IMR-90 (cell line): ENCODE measurements around the gene PSME2. TPM values are rescaled to one million over a fixed set of nuclear protein-coding genes. Genes with fewer than 3 reads are reported as not detected.

ENCODE experiments used
- ATAC-seq: fragments of 200-7000 bp; cut with Tn5 transposase; 2 replicates; pipeline ENCODE4 v1.9.1; 2020; ENCODE audit warnings: low read depth, mild to moderate bottlenecking, moderate library complexity
- BruUV-seq: library from RNA; stranded (reverse); fragments of 400-500 nt; replicated peaks from 2 replicates; lab custom pipeline; 2021; lab: Mats Ljungman, UMichigan
- CTCF ChIA-PET: fragments of 300-600 bp; formaldehyde crosslinking; extraction: SDS; loops from one replicate; lab custom pipeline; 2021; ENCODE audit warnings: antibody characterized with exemption; lab: Yijun Ruan, JAX
- POLR2A ChIA-PET: fragments of 300-600 bp; sonication (Branson Sonifier 250); formaldehyde crosslinking; loops from one replicate; lab custom pipeline; 2022; ENCODE audit warnings: antibody characterized with exemption; ENCODE audit not compliant: unreplicated experiment; lab: Charles Lee
- DNase-seq: peaks from one replicate; pipeline ENCODE4 v3.0.0; 2013
- H2AFZ ChIP-seq: replicated peaks from 2 replicates; pipeline ENCODE3; 2013; ENCODE audit warnings: low read length, mild to moderate bottlenecking; ENCODE audit not compliant: poor library complexity
- H2AK5ac ChIP-seq: 2 replicates; pipeline ENCODE4 v1.6.1; 2013; ENCODE audit warnings: low read depth, low read length, inconsistent platforms
- H2AK9ac ChIP-seq: replicated peaks from 2 replicates; pipeline ENCODE3; 2013; ENCODE audit warnings: mild to moderate bottlenecking, low read depth, low read length, moderate library complexity; ENCODE audit not compliant: poor library complexity
- H2BK120ac ChIP-seq: 2 replicates; pipeline ENCODE4 v1.6.1; 2013; ENCODE audit warnings: low read depth, low read length, inconsistent platforms
- H2BK15ac ChIP-seq: 3 replicates; pipeline ENCODE4 v1.6.1; 2013; ENCODE audit warnings: low read depth, low read length, inconsistent platforms
- H2BK20ac ChIP-seq: 2 replicates; pipeline ENCODE4 v1.6.1; 2013; ENCODE audit warnings: low read depth, mild to moderate bottlenecking, inconsistent platforms, low read length, moderate library complexity
- H2BK5ac ChIP-seq: 2 replicates; pipeline ENCODE4 v1.6.1; 2013; ENCODE audit warnings: mild to moderate bottlenecking, low read depth, low read length, inconsistent platforms; ENCODE audit not compliant: poor library complexity, severe bottlenecking
- H3K14ac ChIP-seq: replicated peaks from 2 replicates; pipeline ENCODE4 v1.6.1; 2013; ENCODE audit warnings: low read depth, low read length, inconsistent platforms
- H3K18ac ChIP-seq: 2 replicates; pipeline ENCODE4 v1.6.1; 2013; ENCODE audit warnings: low read depth, low read length, control low read depth
- H3K23ac ChIP-seq: 2 replicates; pipeline ENCODE4 v1.6.1; 2013; ENCODE audit warnings: low read depth, low read length, inconsistent platforms
- H3K27ac ChIP-seq: 2 replicates; pipeline ENCODE4 v1.5.1; 2013; ENCODE audit warnings: mild to moderate bottlenecking, control low read depth, low read length; ENCODE audit not compliant: insufficient read depth
- H3K27me3 ChIP-seq: 2 replicates; pipeline ENCODE4 v1.6.1; 2013; ENCODE audit warnings: low read length; ENCODE audit not compliant: control insufficient read depth, insufficient read depth
- H3K36me3 ChIP-seq: 2 replicates; pipeline ENCODE4 v1.6.1; 2013; ENCODE audit warnings: low read length, mixed read lengths; ENCODE audit not compliant: control insufficient read depth, insufficient read depth
- H3K4ac ChIP-seq: 2 replicates; pipeline ENCODE4 v1.6.1; 2013; ENCODE audit warnings: low read depth, low read length, inconsistent platforms
- H3K4me1 ChIP-seq: 2 replicates; pipeline ENCODE4 v1.6.1; 2013; ENCODE audit warnings: low read length, mixed read lengths; ENCODE audit not compliant: control insufficient read depth, insufficient read depth
- H3K4me2 ChIP-seq: 2 replicates; pipeline ENCODE4 v1.6.1; 2013; ENCODE audit warnings: low read depth, mild to moderate bottlenecking, control low read depth, low read length, moderate library complexity
- H3K4me3 ChIP-seq: 2 replicates; pipeline ENCODE4 v1.5.1; 2013; ENCODE audit warnings: low read depth, mild to moderate bottlenecking, control low read depth, low read length, moderate library complexity; ENCODE audit not compliant: insufficient read depth
- H3K56ac ChIP-seq: 2 replicates; pipeline ENCODE4 v1.6.1; 2013; ENCODE audit warnings: low read length, inconsistent platforms; ENCODE audit not compliant: insufficient read depth; ENCODE audit errors: extremely low read depth
- H3K79me1 ChIP-seq, 2 experiments: 2 replicates each; pipeline ENCODE4 v1.6.1; 2013; ENCODE audit warnings: low read length in 2 of 2, inconsistent platforms in 1 of 2, low read depth in 1 of 2
- H3K9ac ChIP-seq: 2 replicates; pipeline ENCODE4 v1.6.1; 2013; ENCODE audit warnings: low read depth, low read length, control low read depth
- H3K9me1 ChIP-seq: 2 replicates; pipeline ENCODE4 v1.6.1; 2013; ENCODE audit warnings: low read length, inconsistent platforms; ENCODE audit not compliant: insufficient read depth
- H3K9me3 ChIP-seq: 2 replicates; pipeline ENCODE4 v1.6.1; 2013; ENCODE audit warnings: low read length; ENCODE audit not compliant: control insufficient read depth, insufficient read depth
- H4K20me1 ChIP-seq: 2 replicates; pipeline ENCODE4 v1.6.1; 2013; ENCODE audit warnings: low read length, inconsistent platforms; ENCODE audit not compliant: insufficient read depth
- H4K5ac ChIP-seq: 2 replicates; pipeline ENCODE4 v1.6.1; 2013; ENCODE audit warnings: mild to moderate bottlenecking, low read depth, low read length, control low read depth
- H4K8ac ChIP-seq, 2 experiments: 2 replicates each; pipeline ENCODE4 v1.6.1; 2013; ENCODE audit warnings: low read depth in 2 of 2, low read length in 2 of 2, control low read depth in 1 of 2, inconsistent platforms in 1 of 2
- H4K91ac ChIP-seq: 2 replicates; pipeline ENCODE4 v1.6.1; 2013; ENCODE audit warnings: low read depth, low read length, inconsistent platforms; ENCODE audit not compliant: insufficient read depth
- BHLHE40 ChIP-seq: fragments of 150-350 bp; IDR thresholded peaks from 2 replicates; pipeline ENCODE4 v1.6.1; 2016; ENCODE audit warnings: mild to moderate bottlenecking, low read depth, low read length
- CEBPB ChIP-seq: IDR thresholded peaks from 2 replicates; pipeline ENCODE4 v1.6.1; 2012; ENCODE audit warnings: low read depth, low read length, improper control_type of control experiment
- CHD1 ChIP-seq: IDR thresholded peaks from 2 replicates; pipeline ENCODE4 v1.6.1; 2012; ENCODE audit warnings: low read depth, low read length, improper control_type of control experiment
- FOS ChIP-seq: fragments of 150-350 bp; IDR thresholded peaks from 2 replicates; pipeline ENCODE4 v1.6.1; 2016; ENCODE audit warnings: low read depth, low read length
- MAFK ChIP-seq: IDR thresholded peaks from 2 replicates; pipeline ENCODE4 v1.6.1; 2012; ENCODE audit warnings: low read depth, low read length, improper control_type of control experiment
- MXI1 ChIP-seq: IDR thresholded peaks from 2 replicates; pipeline ENCODE4 v1.6.1; 2012; ENCODE audit warnings: low read depth, mild to moderate bottlenecking, low read length, moderate library complexity, borderline replicate concordance
- RAD21 ChIP-seq: IDR thresholded peaks from 2 replicates; pipeline ENCODE4 v1.6.1; 2012; ENCODE audit warnings: low read length, improper control_type of control experiment
- RCOR1 ChIP-seq: IDR thresholded peaks from 2 replicates; pipeline ENCODE4 v1.6.1; 2012; ENCODE audit warnings: mild to moderate bottlenecking, low read length, improper control_type of control experiment; ENCODE audit not compliant: insufficient replicate concordance
- WGBS, 2 experiments: methylation state at CpG; one replicate each; pipeline versions ENCODE4 v1.1.5 to v1.1.7; 2013; ENCODE audit warnings: missing lambda C conversion rate in 2 of 2; ENCODE audit not compliant: insufficient read length in 1 of 2; ENCODE audit errors: extremely low coverage in 2 of 2; 5-methylcytosine and 5-hydroxymethylcytosine counted together
- dilution Hi-C: fragments of 300-500 bp; cut with HindIII; formaldehyde crosslinking; loops from one replicate; pipeline ENCODE4 v1.14.3; 2018; ENCODE audit warnings: low sequenced_read_pairs; ENCODE audit not compliant: unreplicated experiment
- in situ Hi-C: fragments of 300-500 bp; cut with MboI; formaldehyde crosslinking; loops from 3 replicates; pipeline ENCODE4 v1.14.3; 2019; ENCODE audit warnings: low sequenced_read_pairs, inconsistent platforms, mixed read lengths
- intact Hi-C: fragments of 100-400 bp; cut with micrococcal nuclease; formaldehyde crosslinking; loops from 2 replicates; pipeline ENCODE4 v1.10.0; 2022
- polyA plus RNA-seq, 3 experiments: library from polyadenylated mRNA; depleted of rRNA; stranded (reverse); fragments of >200 nt; gene quantifications; 2 replicates each; pipeline ENCODE4 v1.2.3, GENCODE V29; 2012; ENCODE audit warnings: low replicate concordance in 1 of 3
- total RNA-seq: library from RNA; depleted of rRNA; stranded (reverse); fragments of >200 nt; gene quantifications from 2 replicates; pipeline ENCODE4 v1.2.3, GENCODE V29; 2012
- TF ChIP-seq, protein P1 (sequence below): conservative IDR thresholded peaks from 2 replicates; pipeline ENCODE4 v1.5.1; 2012; ENCODE audit warnings: mild to moderate bottlenecking, low read depth, low read length, improper control_type of control experiment
- TF ChIP-seq, protein P2 (sequence below): fragments of 150-350 bp; IDR thresholded peaks from 2 replicates; pipeline ENCODE4 v1.6.1; 2016; ENCODE audit warnings: low read depth, mild to moderate bottlenecking, low read length, moderate library complexity, borderline replicate concordance
- TF ChIP-seq, protein P3 (sequence below): fragments of 150-350 bp; IDR thresholded peaks from 2 replicates; pipeline ENCODE4 v1.6.1; 2017; ENCODE audit warnings: mild to moderate bottlenecking, antibody characterized with exemption, low read length, low read depth

PSME2 gene
- total and polyA plus RNA-seq, 2 of the 4 experiments (the other 2 are of a cell fraction) = 104 to 141 TPM

DNA sequence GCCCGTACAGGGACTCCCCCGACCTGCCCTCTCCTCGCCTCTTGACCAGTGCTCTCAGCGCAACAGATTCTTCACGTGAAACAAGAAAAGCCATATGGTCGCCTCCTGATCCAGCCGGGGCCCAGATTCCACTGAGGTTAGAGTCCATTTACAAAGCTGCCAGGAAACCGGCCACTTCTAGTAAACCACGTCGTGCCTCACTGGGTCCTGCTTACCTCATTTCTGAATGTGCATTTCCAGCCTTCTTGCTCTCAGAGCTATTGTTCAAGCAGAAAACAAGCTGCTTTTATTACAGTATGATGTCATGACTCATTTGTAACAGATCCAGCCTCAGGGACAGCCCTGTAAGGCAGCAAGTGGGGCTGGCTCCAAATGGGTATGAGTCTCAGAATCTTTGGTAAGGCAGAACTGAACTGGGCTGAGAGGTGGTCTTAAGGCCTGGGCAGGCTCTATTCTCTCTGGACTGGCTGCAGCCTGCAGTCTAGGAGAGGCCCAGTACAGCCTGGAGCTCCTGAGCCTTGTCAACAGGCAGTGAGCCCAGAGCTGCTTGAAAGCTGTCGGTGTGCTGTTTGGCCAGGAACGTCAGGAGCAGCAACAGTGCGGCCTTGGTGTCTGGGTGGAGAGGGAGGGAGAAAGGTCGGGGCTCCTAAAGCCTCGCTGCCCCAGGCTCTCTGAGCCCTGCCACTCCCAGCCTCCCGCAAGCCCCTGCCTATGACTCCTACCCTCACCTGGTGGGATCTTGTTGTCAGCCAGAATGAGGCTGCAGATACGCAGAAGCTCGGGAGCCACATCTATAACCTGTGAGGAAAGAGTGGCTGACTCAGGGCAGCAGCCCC lies 33.8 kb upstream of the PSME2 start (continued):
- TF ChIP-seq CEBPB (no peak), RCOR1 (no peak)

DNA sequence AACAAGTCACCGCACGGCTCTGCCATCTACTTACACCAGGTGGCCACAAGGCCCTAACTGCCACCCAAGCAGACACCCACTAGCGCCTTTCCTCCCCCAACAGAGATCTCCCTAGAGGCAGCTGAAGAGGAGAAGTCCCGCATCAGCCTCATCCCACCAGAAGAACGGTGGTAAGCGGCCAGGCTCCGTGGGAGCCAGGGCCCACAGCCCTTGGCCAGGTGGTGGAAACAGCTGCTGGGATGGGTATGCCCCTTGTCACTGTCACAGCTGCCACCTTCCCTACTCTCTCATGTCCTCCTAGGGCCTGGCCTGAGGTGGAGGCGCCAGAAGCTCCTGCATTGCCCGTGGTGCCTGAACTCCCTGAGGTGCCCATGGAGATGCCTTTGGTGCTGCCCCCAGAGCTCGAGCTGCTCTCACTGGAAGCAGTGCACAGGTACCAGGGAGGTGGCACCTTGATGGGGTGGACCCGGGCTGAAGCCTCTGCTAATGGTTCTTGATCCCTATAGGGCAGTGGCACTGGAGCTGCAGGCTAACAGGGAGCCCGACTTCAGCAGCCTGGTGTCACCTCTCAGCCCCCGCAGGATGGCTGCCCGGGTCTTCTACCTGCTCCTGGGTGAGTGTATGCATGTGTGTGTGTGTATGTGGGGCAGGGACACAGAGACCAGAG lies 33.0 kb upstream of the PSME2 start:
- intact Hi-C loops = no loop called here
- no peak for DNase-seq
- H2AFZ ChIP-seq = peak overlapping the region; percentile 8
- no peaks in the 10 kb centered on the region for H3K9me3 ChIP-seq
- H2AK5ac ChIP-seq = no peak overlapping the region
- no peak overlapping the region for H4K8ac ChIP-seq
- no peak overlapping the region for H3K23ac ChIP-seq
- dilution Hi-C loops = no loop called here
- H3K4me1 ChIP-seq = peaks cover 2% of the 10 kb centered on the region; the same call in 1 of the 2 replicates
- H3K9me1 ChIP-seq = no peaks in the 10 kb centered on the region
- no peak overlapping the region for H4K91ac ChIP-seq
- H3K36me3 ChIP-seq = peaks cover 67% of the 10 kb centered on the region
- no peak overlapping the region for H3K18ac ChIP-seq
- no peak; the same call in 1 of the 2 replicates for ATAC-seq
- CTCF ChIA-PET = interaction anchor here (1.1 kb wide), 1 partner anchor 10 kb away, joined by 5 read pairs; no protein-coding TSS in a partner anchor
- H2BK20ac ChIP-seq = no peak overlapping the region
- no peaks in the 10 kb centered on the region for H3K27me3 ChIP-seq
- no peak overlapping the region for H3K56ac ChIP-seq
- H4K20me1 ChIP-seq = no peaks in the 10 kb centered on the region
- H3K14ac ChIP-seq = no peak overlapping the region
- BruUV-seq = no TSS peak
- 76% methylated on average over 4 of the region's 14 CpGs; no CpG with 5 or more reads in 1 of the 2 experiments for WGBS, 2 experiments
- no peak overlapping the region for H2BK15ac ChIP-seq
- H3K4ac ChIP-seq = no peak overlapping the region
- no peak overlapping the region for H2BK5ac ChIP-seq
- peak overlapping the region; percentile 22; the same call in 1 of the 2 replicates for H3K27ac ChIP-seq
- H4K5ac ChIP-seq = no peak overlapping the region
- no peaks in the 10 kb centered on the region; a peak in 1 of 4 replicates for H3K79me1 ChIP-seq
- H3K4me3 ChIP-seq = no peak overlapping the region
- in situ Hi-C loops = no loop called here
- peak overlapping the region; percentile 51 for H2AK9ac ChIP-seq
- no peak overlapping the region for H3K4me2 ChIP-seq
- H2BK120ac ChIP-seq = no peak overlapping the region
- POLR2A ChIA-PET = no interaction called here
- H3K9ac ChIP-seq = no peak overlapping the region
- TF ChIP-seq, protein P1, sequence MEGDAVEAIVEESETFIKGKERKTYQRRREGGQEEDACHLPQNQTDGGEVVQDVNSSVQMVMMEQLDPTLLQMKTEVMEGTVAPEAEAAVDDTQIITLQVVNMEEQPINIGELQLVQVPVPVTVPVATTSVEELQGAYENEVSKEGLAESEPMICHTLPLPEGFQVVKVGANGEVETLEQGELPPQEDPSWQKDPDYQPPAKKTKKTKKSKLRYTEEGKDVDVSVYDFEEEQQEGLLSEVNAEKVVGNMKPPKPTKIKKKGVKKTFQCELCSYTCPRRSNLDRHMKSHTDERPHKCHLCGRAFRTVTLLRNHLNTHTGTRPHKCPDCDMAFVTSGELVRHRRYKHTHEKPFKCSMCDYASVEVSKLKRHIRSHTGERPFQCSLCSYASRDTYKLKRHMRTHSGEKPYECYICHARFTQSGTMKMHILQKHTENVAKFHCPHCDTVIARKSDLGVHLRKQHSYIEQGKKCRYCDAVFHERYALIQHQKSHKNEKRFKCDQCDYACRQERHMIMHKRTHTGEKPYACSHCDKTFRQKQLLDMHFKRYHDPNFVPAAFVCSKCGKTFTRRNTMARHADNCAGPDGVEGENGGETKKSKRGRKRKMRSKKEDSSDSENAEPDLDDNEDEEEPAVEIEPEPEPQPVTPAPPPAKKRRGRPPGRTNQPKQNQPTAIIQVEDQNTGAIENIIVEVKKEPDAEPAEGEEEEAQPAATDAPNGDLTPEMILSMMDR = no peak
- no peak for TF ChIP-seq CHD1
- TF ChIP-seq, protein P2, sequence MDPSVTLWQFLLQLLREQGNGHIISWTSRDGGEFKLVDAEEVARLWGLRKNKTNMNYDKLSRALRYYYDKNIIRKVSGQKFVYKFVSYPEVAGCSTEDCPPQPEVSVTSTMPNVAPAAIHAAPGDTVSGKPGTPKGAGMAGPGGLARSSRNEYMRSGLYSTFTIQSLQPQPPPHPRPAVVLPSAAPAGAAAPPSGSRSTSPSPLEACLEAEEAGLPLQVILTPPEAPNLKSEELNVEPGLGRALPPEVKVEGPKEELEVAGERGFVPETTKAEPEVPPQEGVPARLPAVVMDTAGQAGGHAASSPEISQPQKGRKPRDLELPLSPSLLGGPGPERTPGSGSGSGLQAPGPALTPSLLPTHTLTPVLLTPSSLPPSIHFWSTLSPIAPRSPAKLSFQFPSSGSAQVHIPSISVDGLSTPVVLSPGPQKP = no peak
- TF ChIP-seq, protein P3, sequence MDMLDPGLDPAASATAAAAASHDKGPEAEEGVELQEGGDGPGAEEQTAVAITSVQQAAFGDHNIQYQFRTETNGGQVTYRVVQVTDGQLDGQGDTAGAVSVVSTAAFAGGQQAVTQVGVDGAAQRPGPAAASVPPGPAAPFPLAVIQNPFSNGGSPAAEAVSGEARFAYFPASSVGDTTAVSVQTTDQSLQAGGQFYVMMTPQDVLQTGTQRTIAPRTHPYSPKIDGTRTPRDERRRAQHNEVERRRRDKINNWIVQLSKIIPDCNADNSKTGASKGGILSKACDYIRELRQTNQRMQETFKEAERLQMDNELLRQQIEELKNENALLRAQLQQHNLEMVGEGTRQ = no peak
- no peak for TF ChIP-seq MXI1
- no peak for TF ChIP-seq BHLHE40
- no peak for TF ChIP-seq FOS
- no peak for TF ChIP-seq RAD21
- no peak for TF ChIP-seq MAFK
